Esophagus muscularis mucosa (tissue), 4 donors: ENCODE results near the gene BBS2. TPM values are rescaled to one million over a fixed set of nuclear protein-coding genes. Genes with fewer than 3 reads are reported as not detected.

Source experiments
- DNase-seq: peaks from one replicate; pipeline ENCODE4 v3.0.0-alpha.2; 2017; ENCODE audit errors: extremely low spot score
- H3K27ac ChIP-seq, 4 donors: fragments of 200-600 bp; sonication (generic); replicated peaks in 1 of 4; 1 replicate in 3 of 4; 2 replicates in 1 of 4; pipeline ENCODE4 v1.5.1; 2016 to 2019; ENCODE audit warnings: mild to moderate bottlenecking in 1 of 4
- H3K27me3 ChIP-seq, 4 donors: fragments of 200-600 bp; sonication (generic); one replicate each; pipeline versions ENCODE4 v1.5.1 to v1.6.0; 2016 to 2019
- H3K36me3 ChIP-seq, 4 donors: fragments of 200-600 bp; sonication (generic); one replicate each; pipeline ENCODE4 v1.5.1; 2016 to 2019
- H3K4me1 ChIP-seq, 4 donors: fragments of 200-600 bp; sonication (generic); one replicate each; pipeline ENCODE4 v1.5.1; 2016 to 2019
- H3K4me3 ChIP-seq, 4 donors: fragments of 200-600 bp; sonication (generic); 1 replicate in 2 of 4; 2 replicates in 2 of 4; pipeline ENCODE4 v1.5.1; 2016 to 2019; ENCODE audit warnings: mild to moderate bottlenecking in 4 of 4, moderate library complexity in 1 of 4
- H3K9me3 ChIP-seq, 4 donors: fragments of 200-600 bp; sonication (generic); 1 replicate in 3 of 4; 2 replicates in 1 of 4; pipeline ENCODE4 v1.5.1; 2016 to 2019
- CTCF ChIP-seq, 3 experiments: fragments of 200-600 bp in 2 of 3; fragments of 450-650 bp in 1 of 3; sonication (generic) in 2 of 3; IDR thresholded peaks; one replicate each; pipeline ENCODE4 v1.5.1; 2017 to 2019; ENCODE audit warnings: antibody characterized with exemption in 3 of 3, mild to moderate bottlenecking in 2 of 3, moderate library complexity in 1 of 3
- EP300 ChIP-seq: sonication (generic); formaldehyde crosslinking; IDR thresholded peaks from one replicate; pipeline ENCODE4 v1.6.1; 2017; ENCODE audit warnings: antibody characterized with exemption
- POLR2A ChIP-seq: fragments of 450-650 bp; IDR thresholded peaks from one replicate; pipeline ENCODE4 v1.6.1; 2017; ENCODE audit warnings: antibody characterized with exemption, moderate library complexity, mild to moderate bottlenecking, low read depth
- POLR2AphosphoS5 ChIP-seq, 2 donors: sonication (generic); formaldehyde crosslinking; IDR thresholded peaks; one replicate each; pipeline ENCODE4 v1.6.1; 2017; ENCODE audit warnings: antibody characterized with exemption in 2 of 2
- WGBS: methylation state at CpG from one replicate; pipeline ENCODE4 v1.1.5; 2018; 5-methylcytosine and 5-hydroxymethylcytosine counted together
- intact Hi-C: fragments of 100-400 bp; cut with DNase I; formaldehyde crosslinking; loops from one replicate; pipeline ENCODE4 v1.15.1; 2023
- total RNA-seq, 4 donors: library from RNA; depleted of rRNA; stranded (reverse); fragments of >200 nt; gene quantifications; one replicate each; pipeline versions ENCODE4 v1.1.0 to v1.2.1, GENCODE V29; 2016

Gene BBS2
- total RNA-seq, 4 donors from 2014 or later = 33.2 to 47.8 (median 39.0) TPM

- H3K9me3 ChIP-seq = no peaks in the 10 kb centered on the region
- H3K4me3 ChIP-seq = no peak overlapping the region
- TF ChIP-seq POLR2AphosphoS5 (IDR thresholded peaks at IDR 0.05) = no peak
- TF ChIP-seq POLR2A = no peak
- no peak for TF ChIP-seq CTCF (IDR thresholded peaks at IDR 0.05)
- TF ChIP-seq EP300 = no peak
- no peaks in the 10 kb centered on the region for H3K27me3 ChIP-seq
- peaks cover 4 to 50% (median 40%) of the 10 kb centered on the region in 4 donors for H3K36me3 ChIP-seq
- peaks cover 23 to 37% (median 34%) of the 10 kb centered on the region in 4 donors for H3K4me1 ChIP-seq
- intact Hi-C loops = no loop called here
- H3K27ac ChIP-seq = no peak overlapping the region
- no peak for DNase-seq
- 89% methylated on average over 2 of the region's 2 CpGs for WGBS
Measured at GRCh38 chr16:56447286-56447685, 72.5 kb downstream of the BBS2 start.

- Histone ChIP-seq H3K27ac (no peak overlapping the region), H3K4me3 (no peak overlapping the region), H3K9me3 (no peaks in the 10 kb centered on the region), H3K36me3 (peaks cover 10 to 82% (median 47%) of the 10 kb centered on the region in 4 donors), H3K4me1 (no peaks in the 10 kb centered on the region), H3K27me3 (no peaks in the 10 kb centered on the region)
- TF ChIP-seq EP300 = no peak
- no peak for TF ChIP-seq POLR2A
- TF ChIP-seq CTCF (IDR thresholded peaks at IDR 0.05) = no peak
- no peak for TF ChIP-seq POLR2AphosphoS5 (IDR thresholded peaks at IDR 0.05)
- WGBS = 100% methylated on average over 1 of the region's 1 CpG
- DNase-seq = no peak
- intact Hi-C loops = no loop called here
Measured at GRCh38 chr16:56438038-56438437, 81.8 kb downstream of the BBS2 start.

- intact Hi-C loops = no loop called here
- H3K9me3 ChIP-seq = no peaks in the 10 kb centered on the region
- no peak overlapping the region for H3K27ac ChIP-seq
- H3K4me3 ChIP-seq = no peak overlapping the region
- H3K27me3 ChIP-seq = no peaks in the 10 kb centered on the region
- H3K36me3 ChIP-seq = peaks cover 10 to 80% (median 52%) of the 10 kb centered on the region in 4 donors
- no peaks in the 10 kb centered on the region for H3K4me1 ChIP-seq
- no peak for DNase-seq
- TF ChIP-seq POLR2A = no peak
- TF ChIP-seq CTCF (IDR thresholded peaks at IDR 0.05) = no peak
- no peak for TF ChIP-seq POLR2AphosphoS5 (IDR thresholded peaks at IDR 0.05)
- TF ChIP-seq EP300 = no peak
Measured at GRCh38 chr16:56436258-56436657, 83.6 kb downstream of the BBS2 start.

Other genes with a start within 250 kb of the BBS2 start
- 100 to 1,000 TPM; 150 to 205 (median 179) TPM for gene AMFR, start 94.5 kb downstream of the BBS2 start, total RNA-seq
- 10 to 100 TPM; 35.5 to 46.7 (median 39.9) TPM for gene NUDT21, start 68.7 kb downstream of the BBS2 start, total RNA-seq
- 10 to 100 TPM; 18.3 to 47.1 (median 33.1) TPM for gene OGFOD1, start 68.5 kb downstream of the BBS2 start, total RNA-seq
- not detected for gene MT4, start 45.0 kb upstream of the BBS2 start, total RNA-seq
- gene MT3, start 69.5 kb upstream of the BBS2 start, total RNA-seq = 10 to 100 TPM in 1 of 4 donors, 1 to 10 TPM in 3; 2.0 to 12.5 (median 4.1) TPM
- 100 to 1,000 TPM in 3 of 4 donors, 10 to 100 TPM in 1; 27.0 to 528 (median 116) TPM for gene MT2A, start 88.6 kb upstream of the BBS2 start, total RNA-seq
- gene MT1E, start 105.8 kb upstream of the BBS2 start, total RNA-seq = 100 to 1,000 TPM in 3 of 4 donors, 10 to 100 TPM in 1; 57.7 to 428 (median 146) TPM
- 10 to 100 TPM in 3 of 4 donors, 1 to 10 TPM in 1; 3.7 to 74.9 (median 14.9) TPM for gene MT1M, start 112.6 kb upstream of the BBS2 start, total RNA-seq
- 100 to 1,000 TPM in 1 of 4 donors, 10 to 100 TPM in 1, 1 to 10 TPM in 1, not detected in 1; 1.7 to 371 (median 21.3) TPM for gene MT1A, start 118.6 kb upstream of the BBS2 start, total RNA-seq
- not detected for gene MT1B, start 131.9 kb upstream of the BBS2 start, total RNA-seq
- gene MT1F, start 137.9 kb upstream of the BBS2 start, total RNA-seq = 1 to 10 TPM; 2.1 to 7.1 (median 5.0) TPM
- 10 to 100 TPM in 2 of 4 donors, 1 to 10 TPM in 1, not detected in 1; 4.9 to 59.0 (median 19.0) TPM for gene MT1G, start 148.0 kb upstream of the BBS2 start, total RNA-seq
- not detected for gene MT1H, start 149.8 kb upstream of the BBS2 start, total RNA-seq
- gene MT1X, start 162.4 kb upstream of the BBS2 start, total RNA-seq = 1,000 to 10,000 TPM in 1 of 4 donors, 100 to 1,000 TPM in 3; 283 to 1,221 (median 512) TPM
- 10 to 100 TPM; 34.0 to 47.5 (median 36.5) TPM for gene NUP93, start 210.1 kb upstream of the BBS2 start, total RNA-seq